Mesothelial cell of epicardium (in vitro differentiated cells): Measurements from ENCODE around the gene BMPER. TPM values are rescaled to one million over a fixed set of nuclear protein-coding genes. Genes with fewer than 3 reads are reported as not detected.

Experiments
- DNase-seq, 2 experiments: peaks; one replicate each; pipeline ENCODE4 v3.0.0; 2021; ENCODE audit warnings: low spot score in 2 of 2; ENCODE audit not compliant: unreplicated experiment in 2 of 2
- H3K27ac Mint-ChIP-seq: 2 replicates; pipeline ENCODE4 v1.8.0; 2021; ENCODE audit warnings: mixed read lengths
- H3K27me3 Mint-ChIP-seq: 2 replicates; pipeline ENCODE4 v1.8.0; 2021; ENCODE audit warnings: low read depth, mixed read lengths
- H3K36me3 Mint-ChIP-seq: 2 replicates; pipeline ENCODE4 v1.8.0; 2021; ENCODE audit warnings: mixed read lengths
- H3K4me1 Mint-ChIP-seq: 2 replicates; pipeline ENCODE4 v1.8.0; 2021; ENCODE audit warnings: mixed read lengths
- H3K4me3 Mint-ChIP-seq: 2 replicates; pipeline ENCODE4 v1.8.0; 2021; ENCODE audit warnings: mild to moderate bottlenecking, moderate library complexity, mixed read lengths
- H3K9me3 Mint-ChIP-seq: 2 replicates; pipeline ENCODE4 v1.8.0; 2021; ENCODE audit warnings: mixed read lengths
- total RNA-seq: library from RNA; stranded (reverse); gene quantifications from 3 replicates; pipeline ENCODE4 v1.2.1, GENCODE V29; 2021
- TF ChIP-seq, protein P1 (sequence below): fragments of 200-600 bp; sonication (generic); IDR thresholded peaks from one replicate; pipeline ENCODE4 v1.5.0; 2021; ENCODE audit warnings: antibody characterized with exemption; ENCODE audit not compliant: unreplicated experiment

The BMPER gene
- total RNA-seq, 1 donor from 2014 or later: 1.7 TPM

DNA sequence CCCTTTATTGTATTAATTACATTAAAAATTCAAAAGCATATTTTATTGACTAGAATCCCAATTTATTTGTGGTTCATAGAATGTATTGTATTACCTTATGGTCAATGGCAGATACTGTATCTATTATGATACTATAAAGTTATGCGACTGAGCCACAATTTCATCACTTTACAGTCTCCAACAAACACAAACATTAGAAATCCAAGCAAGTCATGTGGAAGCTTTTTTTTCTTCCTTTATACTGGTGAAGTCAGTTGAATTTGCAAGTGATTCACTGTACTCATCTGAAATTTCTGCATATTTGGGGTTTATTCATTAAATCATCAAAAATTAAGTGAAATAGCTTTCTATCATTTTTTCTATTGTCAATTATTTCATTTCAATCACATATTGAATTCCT lies 54.3 kb downstream of the BMPER start:
- Mint-ChIP-seq H3K4me1 (no peaks in the 10 kb centered on the region), H3K27me3 (no peaks in the 10 kb centered on the region), H3K27ac (no peak overlapping the region), H3K4me3 (no peak overlapping the region), H3K9me3 (no peaks in the 10 kb centered on the region), H3K36me3 (no peaks in the 10 kb centered on the region)
- no peak for DNase-seq
- TF ChIP-seq, protein P1, sequence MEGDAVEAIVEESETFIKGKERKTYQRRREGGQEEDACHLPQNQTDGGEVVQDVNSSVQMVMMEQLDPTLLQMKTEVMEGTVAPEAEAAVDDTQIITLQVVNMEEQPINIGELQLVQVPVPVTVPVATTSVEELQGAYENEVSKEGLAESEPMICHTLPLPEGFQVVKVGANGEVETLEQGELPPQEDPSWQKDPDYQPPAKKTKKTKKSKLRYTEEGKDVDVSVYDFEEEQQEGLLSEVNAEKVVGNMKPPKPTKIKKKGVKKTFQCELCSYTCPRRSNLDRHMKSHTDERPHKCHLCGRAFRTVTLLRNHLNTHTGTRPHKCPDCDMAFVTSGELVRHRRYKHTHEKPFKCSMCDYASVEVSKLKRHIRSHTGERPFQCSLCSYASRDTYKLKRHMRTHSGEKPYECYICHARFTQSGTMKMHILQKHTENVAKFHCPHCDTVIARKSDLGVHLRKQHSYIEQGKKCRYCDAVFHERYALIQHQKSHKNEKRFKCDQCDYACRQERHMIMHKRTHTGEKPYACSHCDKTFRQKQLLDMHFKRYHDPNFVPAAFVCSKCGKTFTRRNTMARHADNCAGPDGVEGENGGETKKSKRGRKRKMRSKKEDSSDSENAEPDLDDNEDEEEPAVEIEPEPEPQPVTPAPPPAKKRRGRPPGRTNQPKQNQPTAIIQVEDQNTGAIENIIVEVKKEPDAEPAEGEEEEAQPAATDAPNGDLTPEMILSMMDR: no peak

DNA sequence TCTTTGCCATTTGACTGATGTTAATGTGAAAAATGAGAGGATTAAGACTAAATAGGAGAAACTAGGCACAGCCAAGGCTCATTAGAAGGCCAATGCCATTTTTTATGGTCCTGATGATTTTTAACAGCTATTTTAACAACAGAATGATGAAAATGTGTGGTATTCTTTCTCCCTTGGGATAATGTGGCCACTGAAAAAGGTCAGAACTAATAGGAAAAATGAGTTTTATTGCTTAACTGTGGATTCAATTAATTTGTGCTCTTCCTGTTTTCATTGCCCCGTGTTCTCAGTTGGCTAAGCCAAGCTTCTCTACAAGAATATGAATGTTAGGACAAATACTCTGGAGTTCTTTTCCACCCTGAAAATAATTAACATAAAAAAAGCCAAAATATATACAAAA lies 56.6 kb downstream of the BMPER start:
- no peak for DNase-seq
- Mint-ChIP-seq H3K27ac (no peak overlapping the region), H3K4me1 (peaks cover 4% of the 10 kb centered on the region), H3K27me3 (no peaks in the 10 kb centered on the region), H3K4me3 (no peak overlapping the region), H3K36me3 (no peaks in the 10 kb centered on the region), H3K9me3 (no peaks in the 10 kb centered on the region)
- TF ChIP-seq, protein P1: no peak

GRCh38 chr7:33964417-33965182 lies 59.3 kb downstream of the BMPER start:
- no peaks in the 10 kb centered on the region for H3K36me3 Mint-ChIP-seq
- DNase-seq: no peak
- H3K4me1 Mint-ChIP-seq: peaks cover 4% of the 10 kb centered on the region
- H3K9me3 Mint-ChIP-seq: no peaks in the 10 kb centered on the region
- H3K27me3 Mint-ChIP-seq: no peaks in the 10 kb centered on the region
- no peak overlapping the region for H3K4me3 Mint-ChIP-seq
- no peak overlapping the region for H3K27ac Mint-ChIP-seq
- TF ChIP-seq, protein P1: no peak

- H3K27ac Mint-ChIP-seq: no peak overlapping the region
- no peaks in the 10 kb centered on the region for H3K27me3 Mint-ChIP-seq
- H3K4me1 Mint-ChIP-seq: peaks cover 4% of the 10 kb centered on the region
- H3K36me3 Mint-ChIP-seq: no peaks in the 10 kb centered on the region
- no peak for DNase-seq
- TF ChIP-seq, protein P1: no peak
- no peak overlapping the region for H3K4me3 Mint-ChIP-seq
- no peaks in the 10 kb centered on the region for H3K9me3 Mint-ChIP-seq
Observed at GRCh38 chr7:33965183-33965744, 59.9 kb downstream of the BMPER start.

GRCh38 chr7:33968591-33968990 lies 63.3 kb downstream of the BMPER start:
- H3K4me1 Mint-ChIP-seq: peaks cover 4% of the 10 kb centered on the region
- no peaks in the 10 kb centered on the region for H3K27me3 Mint-ChIP-seq
- H3K36me3 Mint-ChIP-seq: no peaks in the 10 kb centered on the region
- H3K4me3 Mint-ChIP-seq: no peak overlapping the region
- TF ChIP-seq, protein P1: no peak
- no peak overlapping the region for H3K27ac Mint-ChIP-seq
- no peak for DNase-seq
- H3K9me3 Mint-ChIP-seq: no peaks in the 10 kb centered on the region
